HepG2 (cell line): ENCODE data around the gene INO80B. TPM values are rescaled to one million over a fixed set of nuclear protein-coding genes. Genes with fewer than 3 reads are reported as not detected.
A peak's percentile ranks its signal among the peaks of the same experiment; 100 is the strongest.

ENCODE experiments used
- AKAP8 ChIP-seq: sonication (generic); formaldehyde crosslinking; IDR thresholded peaks from 2 replicates; pipeline ENCODE4 v1.5.1; 2020; ENCODE audit warnings: mild to moderate bottlenecking, missing genetic modification reagents
- CSRNP2 ChIP-seq: sonication (generic); formaldehyde crosslinking; conservative IDR thresholded peaks from 2 replicates; pipeline ENCODE4 v1.8.0; 2022; ENCODE audit warnings: low read depth, missing genetic modification reagents
- FOXP1 ChIP-seq, 2 experiments: fragments of 450-650 bp in 1 of 2; IDR thresholded peaks; 2 replicates each; pipeline ENCODE4 v1.6.1; 2017 to 2018; ENCODE audit warnings: antibody characterized with exemption in 1 of 2
- GLMP ChIP-seq: sonication (generic); formaldehyde crosslinking; IDR thresholded peaks from 2 replicates; pipeline ENCODE4 v1.9.0; 2021; ENCODE audit warnings: missing genetic modification reagents, mild to moderate bottlenecking, borderline replicate concordance
- HMGA1 ChIP-seq: sonication (generic); formaldehyde crosslinking; conservative IDR thresholded peaks from 2 replicates; pipeline ENCODE4 v1.4.0; 2020; ENCODE audit warnings: missing genetic modification reagents
- KIAA2018 ChIP-seq: sonication (generic); formaldehyde crosslinking; IDR thresholded peaks from 2 replicates; pipeline ENCODE4 v1.5.0; 2020; ENCODE audit warnings: mild to moderate bottlenecking, missing genetic modification reagents, borderline replicate concordance
- NFKBIZ ChIP-seq: IDR thresholded peaks from 2 replicates; pipeline ENCODE4 v1.6.1; 2018; ENCODE audit warnings: missing genetic modification reagents, missing compliant biosample characterization
- POGZ ChIP-seq: sonication (generic); formaldehyde crosslinking; IDR thresholded peaks from 2 replicates; pipeline ENCODE4 v1.4.0; 2020; ENCODE audit warnings: mild to moderate bottlenecking, missing genetic modification reagents
- RELA ChIP-seq: sonication (generic); formaldehyde crosslinking; IDR thresholded peaks from 2 replicates; pipeline ENCODE4 v1.4.0; 2020; ENCODE audit warnings: missing genetic modification reagents
- REXO4 ChIP-seq: sonication (generic); formaldehyde crosslinking; IDR thresholded peaks from 2 replicates; pipeline ENCODE4 v1.8.0; 2022; ENCODE audit warnings: missing genetic modification reagents, mild to moderate bottlenecking, borderline replicate concordance
- SP1 ChIP-seq, 2 experiments: fragments of 450-650 bp in 1 of 2; sonication (generic) in 1 of 2; formaldehyde crosslinking in 1 of 2; IDR thresholded peaks; 2 replicates each; pipeline versions ENCODE4 v1.4.0 to v1.6.1; 2016 to 2020; ENCODE audit warnings: missing genetic modification reagents in 1 of 2
- TOE1 ChIP-seq: sonication (generic); formaldehyde crosslinking; IDR thresholded peaks from 2 replicates; pipeline ENCODE4 v1.4.0; 2020; ENCODE audit warnings: mild to moderate bottlenecking, missing genetic modification reagents
- ZNF256 ChIP-seq: sonication (generic); formaldehyde crosslinking; conservative IDR thresholded peaks from 2 replicates; pipeline ENCODE4 v1.4.0; 2020; ENCODE audit warnings: missing genetic modification reagents
- ZNF282 ChIP-seq: fragments of 450-650 bp; IDR thresholded peaks from 2 replicates; pipeline ENCODE4 v1.6.1; 2018; ENCODE audit not compliant: partially characterized antibody
- ZNF460 ChIP-seq: sonication (generic); formaldehyde crosslinking; IDR thresholded peaks from 2 replicates; pipeline ENCODE4 v1.5.1; 2020; ENCODE audit warnings: missing genetic modification reagents, mild to moderate bottlenecking, borderline replicate concordance
- ZNF552 ChIP-seq: sonication (generic); formaldehyde crosslinking; IDR thresholded peaks from 2 replicates; pipeline ENCODE4 v1.9.0; 2022; ENCODE audit warnings: missing genetic modification reagents, mild to moderate bottlenecking, borderline replicate concordance
- ZNF790 ChIP-seq: sonication (generic); formaldehyde crosslinking; IDR thresholded peaks from 2 replicates; pipeline ENCODE4 v1.8.0; 2022; ENCODE audit warnings: missing genetic modification reagents, mild to moderate bottlenecking, borderline replicate concordance
- polyA plus RNA-seq, 8 experiments: library from polyadenylated mRNA; depleted of rRNA in 3 of 8; stranded (reverse) in 7 of 8; unstranded in 1 of 8; fragments of >200 nt; fragmentation: Illumina TruSeq in 4 of 8; extraction: Trizol in 4 of 8; gene quantifications; 2 replicates each; pipeline versions ENCODE4 v1.2.1 to v1.2.3, GENCODE V29; 2011 to 2016; ENCODE audit warnings: low read depth in 4 of 8, missing spikeins in 1 of 8, mixed read lengths in 1 of 8; ENCODE audit not compliant: insufficient read depth in 1 of 8
- total RNA-seq, 5 experiments: library from RNA; depleted of rRNA; stranded (reverse); fragments of >200 nt; fragmentation: Illumina TruSeq; extraction: Trizol; gene quantifications; 2 replicates each; pipeline ENCODE4 v1.2.3, GENCODE V29; 2016; ENCODE audit warnings: low read depth in 1 of 5

Gene INO80B
- total and polyA plus RNA-seq, 2 of the 13 experiments (the other 11 are each of a cell fraction or from before 2014, with no cell fraction given), result 6.2 to 14.5 TPM

- TF ChIP-seq KIAA2018, result peak; percentile 66; the same call in 1 of the 2 replicates
- TF ChIP-seq FOXP1 (IDR thresholded peaks at IDR 0.05), result no peak
- TF ChIP-seq FOXP1 (CRISPR knock-in tag; IDR thresholded peaks at IDR 0.05), result no peak; the same call in 1 of the 2 replicates
- 0 out of 2 replicates have a peak, but pooled peaks have one; percentile 71 for TF ChIP-seq TOE1
- TF ChIP-seq GLMP (CRISPR knock-in tag), result no peak; the same call in 1 of the 2 replicates
- TF ChIP-seq POGZ, result peak; percentile 83
- TF ChIP-seq REXO4 (CRISPR knock-in tag), result peak; percentile 97
- TF ChIP-seq ZNF460, result peak; percentile 52; the same call in 1 of the 2 replicates
- peak; percentile 85; the same call in 1 of the 2 replicates for TF ChIP-seq ZNF552
- no peak; the same call in 1 of the 2 replicates for TF ChIP-seq CSRNP2 (CRISPR knock-in tag)
- peak; percentile 63; the same call in 1 of the 2 replicates for TF ChIP-seq ZNF790 (CRISPR knock-in tag)
- TF ChIP-seq NFKBIZ (CRISPR knock-in tag), result peak; percentile 78; the same call in 1 of the 2 replicates
- no peak for TF ChIP-seq HMGA1
- peak; percentile 100 for TF ChIP-seq AKAP8 (CRISPR knock-in tag)
- no peak for TF ChIP-seq ZNF282
- peak; percentile 87 for TF ChIP-seq RELA (CRISPR knock-in tag)
- peak; percentile 85; the same call in 1 of the 2 replicates for TF ChIP-seq ZNF256 (CRISPR knock-in tag)
- no peak for TF ChIP-seq SP1 (IDR thresholded peaks at IDR 0.05)
- TF ChIP-seq SP1 (CRISPR knock-in tag; IDR thresholded peaks at IDR 0.05), result peak; percentile 85
These were observed 17.4 kb downstream of the INO80B start, which contains the start of gene MRPL53 (continued) for GRCh38 chr2:74472086-74472944.
